ENCODE data around the gene TET3. TPM values are rescaled to one million over a fixed set of nuclear protein-coding genes. Genes with fewer than 3 reads are reported as not detected.

The TET3 gene
- polyA plus RNA-seq, 3 donors: 22.3 to 22.9 (median 22.6) TPM

DNA sequence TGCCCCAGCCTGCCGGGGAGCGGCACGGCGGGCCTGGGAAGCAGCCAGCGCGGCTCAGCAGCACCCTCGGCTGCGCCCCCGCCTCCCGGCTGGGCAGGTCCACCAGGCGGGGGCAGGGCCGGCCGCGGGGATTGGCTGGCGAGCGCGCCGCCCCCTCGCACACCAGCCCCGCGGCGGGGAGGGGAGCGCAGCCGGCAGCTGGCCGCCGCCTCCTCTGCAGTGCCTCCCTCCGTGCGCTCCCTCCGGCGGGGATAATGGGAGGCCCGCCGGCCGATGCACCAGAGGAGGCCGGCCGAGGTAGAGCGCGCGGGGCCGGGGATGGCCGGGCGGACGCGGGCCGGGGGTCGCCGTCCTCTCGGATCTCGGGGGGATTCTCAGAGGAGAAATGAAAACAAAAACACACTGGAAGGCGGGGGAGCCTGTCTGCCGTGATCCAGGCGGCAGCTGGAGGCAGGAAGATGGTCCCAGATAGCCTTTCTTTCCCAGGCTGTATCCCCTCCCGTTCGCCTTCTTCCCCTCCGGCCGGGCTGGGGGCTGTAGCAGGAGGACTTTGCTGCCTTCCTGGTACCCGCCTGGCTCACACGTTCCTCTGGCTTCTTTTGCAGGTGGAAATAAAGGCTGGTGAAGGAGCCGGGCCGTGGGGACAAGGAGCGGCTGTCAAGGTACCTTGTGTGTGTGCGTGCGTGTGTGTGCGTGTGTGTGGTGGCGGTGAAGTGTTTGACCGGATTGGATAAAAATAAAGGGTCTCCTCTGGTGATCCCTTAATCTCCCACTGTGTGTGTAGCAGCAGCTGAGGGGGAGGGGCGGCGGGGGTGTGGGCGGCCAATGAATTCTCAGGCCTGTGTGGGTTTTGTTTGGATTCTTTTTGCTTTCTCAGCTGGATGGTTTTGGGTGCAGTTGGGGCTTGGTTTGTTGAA is 18.1 kb downstream of the TET3 start:
- DNase-seq (ENCODE audit: low read depth in 3 of 3, low spot score in 2 of 3): no peak

- DNase-seq (ENCODE audit: low read depth in 3 of 3, low spot score in 2 of 3): no peak
Measured at GRCh38 chr2:74003494-74004211, 18.9 kb downstream of the TET3 start.

DNA sequence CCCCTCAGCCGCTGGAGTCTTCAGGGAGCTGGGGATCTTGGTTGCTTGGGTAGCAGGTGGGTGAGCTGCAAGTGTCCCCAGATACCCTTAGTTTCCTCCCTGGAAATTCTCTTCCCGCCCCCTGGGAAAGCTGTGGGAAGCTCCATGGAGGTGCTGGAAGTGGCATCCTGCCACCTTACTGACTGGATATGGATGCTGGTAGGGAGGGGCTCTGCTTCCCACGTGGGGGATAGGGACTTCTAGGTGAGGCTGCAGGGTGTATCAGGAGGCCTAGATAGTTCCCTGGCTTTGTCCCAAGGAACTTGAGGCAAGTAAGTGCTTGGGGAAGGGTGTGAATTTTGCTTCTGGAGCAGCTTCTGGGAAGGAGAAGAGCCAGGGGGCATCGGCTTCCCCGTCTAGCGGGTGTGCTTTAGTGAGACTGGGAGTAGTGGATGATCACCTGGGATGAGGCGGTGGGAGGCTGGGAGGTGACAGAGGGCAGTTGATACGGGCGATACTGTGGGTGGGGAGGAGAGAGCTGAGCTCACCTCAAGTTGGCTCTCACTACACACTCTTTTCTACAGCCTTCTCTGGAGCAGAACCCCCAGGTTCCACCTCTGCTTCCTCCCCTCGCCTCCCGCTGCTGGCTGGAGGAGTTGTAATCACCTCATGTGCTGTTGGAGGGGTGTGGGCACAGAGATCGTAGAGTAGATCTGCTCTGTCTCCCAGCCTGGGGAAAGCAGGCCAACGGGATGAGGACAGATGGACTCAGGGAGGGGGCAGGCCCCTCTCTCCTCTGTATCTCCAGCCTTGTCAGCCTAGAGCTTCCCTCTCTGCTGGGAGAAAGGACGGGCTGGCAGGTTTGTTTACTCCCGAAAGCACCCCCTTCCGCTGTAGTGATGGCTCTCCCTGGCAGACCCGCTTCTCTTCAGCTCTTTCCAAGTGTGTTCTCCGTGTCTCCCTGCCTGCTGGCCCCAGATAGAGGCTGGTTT is 19.8 kb downstream of the TET3 start:
- no peak for DNase-seq (ENCODE audit: low read depth in 3 of 3, low spot score in 2 of 3)

GRCh38 chr2:74005786-74006185 is 21.1 kb downstream of the TET3 start:
- no peak for DNase-seq (ENCODE audit: low read depth in 3 of 3, low spot score in 2 of 3)

DNA sequence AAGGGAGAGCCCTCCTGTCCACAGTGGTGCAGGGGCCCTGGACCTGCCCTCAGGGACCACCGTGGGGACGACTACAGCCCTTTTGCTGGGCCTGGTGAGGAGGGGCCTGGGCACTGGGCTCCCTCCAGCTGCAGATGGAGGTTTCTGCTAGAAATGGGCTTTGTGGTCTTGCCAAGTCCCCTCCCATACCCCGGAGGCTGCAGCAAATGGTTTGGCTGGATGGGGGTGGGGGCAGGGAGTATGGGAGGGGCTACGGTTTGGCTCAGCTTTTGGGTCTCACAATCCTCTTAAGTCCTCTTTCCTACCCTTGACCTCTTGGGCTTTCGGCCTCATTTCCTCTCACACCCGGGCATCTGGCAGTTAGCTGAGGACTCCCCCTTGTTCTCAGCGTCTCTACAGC is 21.7 kb downstream of the TET3 start:
- DNase-seq (ENCODE audit: low read depth in 3 of 3, low spot score in 2 of 3): no peak

DNA sequence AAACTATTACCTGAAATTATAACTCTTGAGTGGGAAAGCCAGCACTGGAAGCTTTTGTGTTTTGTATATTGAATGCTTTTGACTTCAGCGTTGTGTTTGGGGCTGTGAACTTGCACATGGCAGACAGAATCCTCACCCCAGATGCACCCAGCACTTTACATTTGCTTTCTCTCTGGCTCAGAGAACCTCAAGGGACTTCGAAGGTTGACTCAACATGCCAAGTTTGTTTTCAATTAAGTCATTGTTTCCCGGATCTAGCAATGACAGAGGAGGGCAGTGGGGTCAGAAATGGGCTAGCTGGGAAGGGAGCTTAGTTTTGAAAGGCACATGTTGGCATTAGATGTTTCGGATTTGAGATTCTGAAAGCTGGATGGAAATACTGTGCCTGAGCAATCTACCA is 22.4 kb downstream of the TET3 start:
- no peak for DNase-seq (ENCODE audit: low read depth in 3 of 3, low spot score in 2 of 3)

GRCh38 chr2:74007711-74008110 is 23.0 kb downstream of the TET3 start:
- DNase-seq (ENCODE audit: low read depth in 3 of 3, low spot score in 2 of 3): no peak

DNA sequence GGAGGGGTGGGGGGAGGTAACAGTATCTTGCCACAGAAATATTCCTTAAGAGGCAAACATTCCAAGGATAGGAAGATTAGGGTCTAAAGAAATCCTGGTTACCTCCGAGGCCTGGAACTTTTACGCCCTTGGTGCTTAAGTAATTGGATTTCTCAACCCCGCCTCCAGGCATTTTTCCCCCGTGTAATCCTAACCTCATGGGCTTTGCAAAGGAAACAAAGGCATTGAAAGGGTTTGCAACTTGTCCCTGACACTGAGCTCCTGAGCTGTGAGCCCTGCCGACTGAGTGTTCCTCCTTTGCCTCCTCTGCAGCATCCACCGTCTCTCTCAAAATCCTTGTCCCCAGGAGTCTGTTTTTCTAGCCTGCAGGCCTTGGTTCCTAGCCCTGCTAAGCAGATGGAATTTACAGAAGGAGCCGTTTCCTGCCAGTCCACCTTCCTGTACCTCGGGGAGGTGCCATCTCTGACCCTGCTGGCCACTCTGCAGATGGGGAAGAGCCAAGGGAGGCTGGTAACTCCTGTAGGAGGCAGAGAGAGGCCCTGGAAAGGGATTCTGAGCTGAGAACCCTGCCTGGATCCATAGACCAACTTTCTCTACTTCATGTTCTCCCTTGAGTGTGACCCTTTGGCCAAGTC is 24.2 kb downstream of the TET3 start:
- DNase-seq (ENCODE audit: low read depth in 3 of 3, low spot score in 2 of 3): no peak

- no peak for DNase-seq (ENCODE audit: low read depth in 3 of 3, low spot score in 2 of 3)
Measured at GRCh38 chr2:74009577-74009976, 24.9 kb downstream of the TET3 start.

- DNase-seq (ENCODE audit: low read depth in 3 of 3, low spot score in 2 of 3): no peak
Measured at GRCh38 chr2:74010087-74010541, 25.4 kb downstream of the TET3 start.

DNA sequence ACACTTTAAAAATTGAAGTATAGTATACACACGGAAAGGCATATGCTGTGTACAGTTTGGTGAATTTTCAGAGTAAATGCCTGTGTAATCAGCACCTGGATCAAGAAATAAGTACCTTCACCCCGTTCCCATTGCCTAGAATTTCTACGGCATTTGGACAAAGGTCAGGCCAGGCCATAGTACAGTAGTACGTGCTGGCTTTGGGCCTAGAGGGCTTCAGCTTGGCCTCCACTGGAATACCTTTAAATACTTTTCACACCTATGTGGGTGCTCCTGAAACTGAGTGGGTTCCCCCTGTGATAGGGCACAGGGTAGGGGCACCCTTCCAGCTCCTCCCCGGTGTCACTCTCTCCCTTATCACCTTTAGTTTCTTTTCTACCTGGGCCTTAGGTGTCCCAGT is 26.5 kb downstream of the TET3 start:
- DNase-seq (ENCODE audit: low read depth in 3 of 3, low spot score in 2 of 3): no peak

DNA sequence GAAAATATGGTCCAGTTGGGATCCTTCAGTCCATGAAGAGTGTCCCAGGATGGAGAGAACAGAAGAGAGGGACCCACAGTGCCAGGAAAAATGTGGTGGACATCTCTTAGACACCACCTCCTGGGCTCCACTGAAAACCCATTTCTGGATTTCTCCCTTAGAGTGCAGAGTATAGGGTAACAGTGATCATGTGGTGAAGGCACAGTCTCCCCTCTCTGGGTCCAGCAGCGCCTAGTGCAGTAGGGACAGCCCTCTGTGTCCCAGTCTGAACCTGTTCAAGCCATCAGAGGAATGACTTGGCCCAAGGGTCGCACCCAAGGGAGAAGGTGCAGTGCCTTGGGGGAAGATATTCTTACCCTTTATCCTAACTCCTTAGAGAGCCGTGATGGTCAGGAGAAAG is 30.1 kb downstream of the TET3 start:
- no peak for DNase-seq (ENCODE audit: low read depth in 3 of 3, low spot score in 2 of 3)

- no peak for DNase-seq (ENCODE audit: low read depth in 3 of 3, low spot score in 2 of 3)
Measured at GRCh38 chr2:74017223-74017622, 32.5 kb downstream of the TET3 start.

GRCh38 chr2:74019516-74019915 is 34.8 kb downstream of the TET3 start:
- no peak for DNase-seq (ENCODE audit: low read depth in 3 of 3, low spot score in 2 of 3)

DNA sequence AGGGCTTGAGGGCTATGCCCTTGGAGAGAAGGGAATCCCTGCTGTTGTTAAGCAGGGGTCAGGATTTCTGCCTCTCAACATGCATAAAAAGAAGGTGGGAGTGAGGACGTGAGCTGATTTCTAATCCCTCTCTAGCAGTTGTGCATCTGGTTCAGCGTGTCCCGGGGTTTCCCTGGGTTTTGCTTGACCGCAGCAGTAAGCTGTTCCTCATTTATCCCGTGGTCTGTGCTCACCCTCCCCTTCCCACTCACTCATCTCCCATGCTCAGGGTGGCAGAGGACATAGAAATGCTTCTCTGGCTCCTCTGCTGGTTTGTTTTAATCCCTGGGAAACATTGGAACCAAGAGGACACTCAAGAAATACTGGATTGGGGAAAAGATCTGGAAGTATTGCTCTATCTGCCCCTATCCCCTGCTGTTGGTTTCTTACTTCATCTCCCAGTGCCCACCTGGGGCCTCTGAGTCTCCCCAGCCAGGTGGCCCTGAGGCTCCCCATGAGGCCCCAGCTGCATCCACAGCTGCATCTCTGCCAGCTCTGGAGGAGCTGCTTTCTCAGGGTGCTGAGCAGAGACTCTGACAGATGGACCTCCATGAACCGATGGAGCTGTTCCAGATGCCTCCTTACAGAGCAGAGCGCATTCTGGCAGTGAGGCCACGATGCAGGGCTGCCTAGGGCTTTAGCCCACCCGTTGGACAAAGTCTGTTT is 36.1 kb downstream of the TET3 start:
- DNase-seq (ENCODE audit: low read depth in 3 of 3, low spot score in 2 of 3): no peak

GRCh38 chr2:74021407-74021755 is 36.7 kb downstream of the TET3 start:
- no peak for DNase-seq (ENCODE audit: low read depth in 3 of 3, low spot score in 2 of 3)

DNA sequence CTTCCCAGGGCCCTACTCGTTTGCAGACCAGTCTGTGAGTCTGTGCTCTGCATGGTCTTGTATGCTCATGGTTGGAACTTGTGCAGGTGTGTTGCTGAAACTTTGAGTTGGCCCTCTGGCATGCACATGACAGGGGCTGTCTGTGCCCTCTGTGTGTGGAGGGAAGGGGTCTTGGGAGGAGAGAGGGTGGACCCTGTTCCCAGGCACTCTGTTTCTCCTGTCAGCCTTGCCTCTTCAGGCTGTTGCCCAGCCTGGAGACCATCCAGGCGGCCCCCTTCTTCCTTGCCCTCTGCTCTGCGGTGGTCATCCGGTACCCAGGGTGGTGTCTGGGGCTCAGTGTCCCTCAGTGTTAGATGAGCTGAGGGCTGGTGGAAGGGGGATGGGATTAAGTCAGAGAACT is 39.5 kb downstream of the TET3 start:
- DNase-seq (ENCODE audit: low read depth in 3 of 3, low spot score in 2 of 3): no peak

DNA sequence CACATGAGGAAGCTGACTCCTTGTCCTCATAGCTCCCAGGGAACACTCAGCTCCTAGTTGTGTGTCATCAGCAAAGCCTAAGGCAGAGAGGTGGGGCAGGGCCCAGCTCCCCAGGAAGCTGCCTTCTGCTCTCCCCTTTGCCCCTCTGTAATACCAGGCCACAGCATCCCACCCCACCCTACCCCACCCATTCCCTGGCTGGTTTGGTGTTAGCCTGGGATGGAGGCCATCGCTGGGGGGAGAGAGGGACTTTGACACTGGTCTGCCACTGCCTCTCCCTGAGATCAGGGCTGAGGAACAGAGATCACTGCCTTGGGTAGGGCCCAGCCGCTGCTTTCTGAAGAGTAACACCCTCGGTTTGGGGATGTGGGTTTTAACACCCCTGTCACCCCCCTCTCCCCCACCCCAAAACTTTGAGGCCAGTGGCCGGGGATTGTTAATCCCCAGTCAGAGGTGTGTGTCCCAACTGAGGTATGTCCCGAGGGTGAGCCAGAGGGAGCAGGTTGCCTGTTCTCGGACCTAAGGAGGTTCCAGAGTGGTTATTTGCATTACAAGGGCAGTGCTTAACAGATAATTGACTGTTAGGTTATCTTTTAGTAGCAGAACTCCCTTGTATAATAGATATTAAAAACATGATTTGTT is 41.4 kb downstream of the TET3 start:
- DNase-seq (ENCODE audit: low read depth in 3 of 3, low spot score in 2 of 3): no peak

DNA sequence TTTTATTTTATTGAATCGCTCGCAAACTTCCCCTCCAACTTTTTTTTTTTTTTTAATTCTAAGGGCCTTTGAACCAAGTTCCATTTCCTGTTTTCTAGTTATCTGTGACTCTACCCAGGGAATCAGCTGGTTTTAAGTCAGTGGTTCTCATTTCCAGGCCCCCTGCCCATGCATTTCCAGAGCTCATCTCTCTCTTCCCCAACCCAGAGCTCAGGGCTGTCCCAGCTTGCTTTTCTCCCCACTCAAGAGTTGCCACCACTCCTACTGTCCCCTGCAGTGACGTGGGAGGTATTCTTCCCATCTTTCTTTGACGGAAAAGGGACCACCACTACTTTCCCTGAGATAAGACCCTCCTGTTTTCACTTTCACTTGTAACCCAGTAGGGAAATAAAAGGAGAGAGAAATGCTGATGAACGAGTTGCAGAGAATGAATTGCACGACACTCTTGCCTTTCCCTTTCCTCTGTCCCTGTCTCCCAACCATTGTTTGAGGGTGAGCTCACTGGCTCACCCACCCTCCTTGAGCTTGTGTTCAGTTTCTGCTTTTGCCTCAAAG is 42.1 kb downstream of the TET3 start:
- no peak for DNase-seq (ENCODE audit: low read depth in 3 of 3, low spot score in 2 of 3)
